Liver (tissue), 9 donors: ENCODE data around the gene MTFR1L. TPM values are rescaled to one million over a fixed set of nuclear protein-coding genes. Genes with fewer than 3 reads are reported as not detected.

Experiments used
- DNase-seq: peaks from one replicate; pipeline ENCODE4 v3.0.0-alpha.2; 2017; ENCODE audit warnings: low spot score
- H3K27ac ChIP-seq, 2 donors: one replicate each; pipeline ENCODE4 v1.7.0; 2013; ENCODE audit warnings: inconsistent platforms in 2 of 2, low read length in 2 of 2, control low read depth in 1 of 2, low read depth in 1 of 2, mild to moderate bottlenecking in 1 of 2
- H3K27me3 ChIP-seq, 4 donors: one replicate each; pipeline versions ENCODE4 v1.6.1 to v1.7.0; 2013; ENCODE audit warnings: low read length in 3 of 4, inconsistent platforms in 1 of 4, mild to moderate bottlenecking in 1 of 4, moderate library complexity in 1 of 4; ENCODE audit not compliant: control insufficient read depth in 4 of 4, insufficient read depth in 4 of 4
- H3K36me3 ChIP-seq, 4 donors: one replicate each; pipeline versions ENCODE4 v1.6.1 to v1.7.0; 2013; ENCODE audit warnings: low read length in 3 of 4, mild to moderate bottlenecking in 3 of 4, low read depth in 1 of 4, moderate library complexity in 1 of 4; ENCODE audit not compliant: control insufficient read depth in 4 of 4, insufficient read depth in 3 of 4
- H3K4me1 ChIP-seq, 4 donors: one replicate each; pipeline versions ENCODE4 v1.6.1 to v1.7.0; 2013; ENCODE audit warnings: low read length in 3 of 4, mild to moderate bottlenecking in 3 of 4, moderate library complexity in 1 of 4; ENCODE audit not compliant: control insufficient read depth in 4 of 4, insufficient read depth in 4 of 4
- H3K4me3 ChIP-seq, 3 donors: one replicate each; pipeline versions ENCODE4 v1.6.1 to v1.7.0; 2013; ENCODE audit warnings: low read length in 3 of 3, control low read depth in 1 of 3, low read depth in 1 of 3, mild to moderate bottlenecking in 1 of 3
- H3K9ac ChIP-seq, 2 donors: one replicate each; pipeline ENCODE4 v1.7.0; 2013; ENCODE audit warnings: low read length in 2 of 2, mild to moderate bottlenecking in 2 of 2, moderate library complexity in 2 of 2, control low read depth in 1 of 2, low read depth in 1 of 2
- H3K9me3 ChIP-seq, 4 donors: one replicate each; pipeline versions ENCODE4 v1.6.1 to v1.7.0; 2013; ENCODE audit warnings: low read length in 3 of 4; ENCODE audit not compliant: control insufficient read depth in 4 of 4
- FOXA1 ChIP-seq: IDR thresholded peaks from 2 replicates; pipeline ENCODE4 v1.6.1; 2016; ENCODE audit warnings: antibody characterized with exemption
- FOXA2 ChIP-seq: IDR thresholded peaks from 2 replicates; pipeline ENCODE4 v1.6.1; 2016; ENCODE audit warnings: antibody characterized with exemption
- GABPA ChIP-seq, 2 donors: IDR thresholded peaks in 1 of 2; conservative IDR thresholded peaks in 1 of 2; 2 replicates each; pipeline ENCODE4 v1.6.1; 2016; ENCODE audit warnings: antibody characterized with exemption in 2 of 2, mild to moderate bottlenecking in 1 of 2, moderate library complexity in 1 of 2
- HNF4A ChIP-seq, 2 donors: conservative IDR thresholded peaks; 2 replicates each; pipeline ENCODE4 v1.6.1; 2016; ENCODE audit warnings: antibody characterized with exemption in 2 of 2, mild to moderate bottlenecking in 2 of 2
- HNF4G ChIP-seq: IDR thresholded peaks from 2 replicates; pipeline ENCODE4 v1.6.1; 2016; ENCODE audit warnings: antibody characterized with exemption
- JUND ChIP-seq, 2 donors: IDR thresholded peaks; 2 replicates each; pipeline ENCODE4 v1.6.1; 2016; ENCODE audit warnings: antibody characterized with exemption in 2 of 2
- NR2F2 ChIP-seq: IDR thresholded peaks from 2 replicates; pipeline ENCODE4 v1.6.1; 2016; ENCODE audit warnings: antibody characterized with exemption
- RAD21 ChIP-seq, 2 donors: IDR thresholded peaks; 2 replicates each; pipeline ENCODE4 v1.6.1; 2016; ENCODE audit warnings: antibody characterized with exemption in 2 of 2, mild to moderate bottlenecking in 2 of 2
- REST ChIP-seq: IDR thresholded peaks from 2 replicates; pipeline ENCODE4 v1.6.1; 2016; ENCODE audit warnings: antibody characterized with exemption, mild to moderate bottlenecking
- RXRA ChIP-seq, 2 donors: IDR thresholded peaks; 2 replicates each; pipeline ENCODE4 v1.6.1; 2017 to 2018; ENCODE audit warnings: antibody characterized with exemption in 2 of 2, mild to moderate bottlenecking in 1 of 2
- SP1 ChIP-seq: IDR thresholded peaks from 2 replicates; pipeline ENCODE4 v1.6.1; 2018; ENCODE audit warnings: antibody characterized with exemption, mild to moderate bottlenecking
- TAF1 ChIP-seq: conservative IDR thresholded peaks from 2 replicates; pipeline ENCODE4 v1.6.1; 2016; ENCODE audit warnings: antibody characterized with exemption, mild to moderate bottlenecking
- YY1 ChIP-seq: IDR thresholded peaks from 2 replicates; pipeline ENCODE4 v1.6.1; 2016; ENCODE audit warnings: antibody characterized with exemption, mild to moderate bottlenecking
- WGBS: extraction: QIAGEN DNeasy Blood & Tissue Kit; methylation state at CpG from one replicate; pipeline ENCODE4 v1.1.7; 2013; 5-methylcytosine and 5-hydroxymethylcytosine counted together
- polyA plus RNA-seq, 2 donors: library from polyadenylated mRNA; stranded (reverse) in 1 of 2; unstranded in 1 of 2; fragments of 200-250 nt in 1 of 2; fragments of >200 nt in 1 of 2; fragmentation: Nextera tagmentation in 1 of 2; extraction: Ambion mirVana in 1 of 2; gene quantifications; one replicate each; pipeline versions ENCODE4 v1.2.1 to v1.2.3, GENCODE V29; 2013 to 2015
- total RNA-seq, 2 donors: library from RNA; depleted of rRNA; stranded (reverse); fragments of >200 nt; gene quantifications; one replicate each; pipeline ENCODE4 v1.2.3, GENCODE V29; 2014
- TF ChIP-seq, protein P1 (sequence below): IDR thresholded peaks from 2 replicates; pipeline ENCODE4 v1.6.1; 2016; ENCODE audit warnings: antibody characterized with exemption
- TF ChIP-seq, protein P2 (sequence below): fragments of 150-350 bp; IDR thresholded peaks from 2 replicates; pipeline ENCODE4 v1.5.1; 2017; ENCODE audit warnings: improper control_type of control experiment, low read depth, low read length; ENCODE audit not compliant: missing input control
- TF ChIP-seq, protein P3 (sequence below): IDR thresholded peaks from 2 replicates; pipeline ENCODE4 v1.6.1; 2016; ENCODE audit warnings: antibody characterized with exemption
- TF ChIP-seq, protein P4 (sequence below): IDR thresholded peaks from 2 replicates; pipeline ENCODE4 v1.6.1; 2016; ENCODE audit warnings: antibody characterized with exemption
- donor health status: healthy.
- donor health status: healthy.
- donor health status: healthy.
- donor health status: healthy.
- donor health status: healthy.

MTFR1L gene
- total RNA-seq (10 to 100 TPM; 22.5 to 48.4 TPM), polyA plus RNA-seq (10 to 100 TPM; 33.4 to 47.1 TPM)

DNA sequence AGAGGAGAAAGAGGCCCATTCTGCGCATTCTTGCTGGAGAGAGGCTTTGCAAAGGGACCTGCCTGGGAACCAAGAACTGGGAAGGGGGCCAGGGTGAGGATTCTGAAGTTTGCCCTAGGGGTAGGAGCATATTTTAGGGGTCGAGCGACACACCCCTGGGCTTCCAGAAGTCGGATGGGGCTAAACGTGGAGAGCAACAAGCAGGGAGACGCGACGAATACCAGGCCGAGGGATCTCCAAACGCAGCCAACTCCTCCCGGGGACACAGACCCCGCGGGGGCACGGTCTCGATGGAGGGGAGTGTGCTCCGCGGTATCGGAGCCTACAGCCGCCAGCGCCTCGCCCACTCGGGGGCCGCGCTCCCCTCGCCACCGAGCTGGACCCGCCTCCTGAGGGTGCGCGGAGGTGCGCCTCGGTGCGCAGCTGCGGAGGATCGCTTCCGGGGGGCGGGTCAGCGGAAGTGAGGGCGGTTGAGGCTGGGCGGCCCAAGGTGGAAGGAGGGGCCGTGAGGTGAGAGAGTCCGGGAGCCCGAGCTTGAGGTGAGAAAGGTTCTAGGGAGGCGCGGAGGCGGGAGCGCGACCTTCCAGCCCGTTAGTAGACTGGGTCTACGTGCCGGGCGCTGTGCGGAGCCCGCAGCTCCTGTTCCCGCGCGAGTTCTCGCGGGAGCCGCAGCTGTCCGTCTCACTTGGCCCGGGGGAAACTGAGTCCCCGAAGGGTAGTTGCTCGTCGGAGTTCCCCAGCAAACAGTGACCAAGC, at the start of gene MTFR1L:
MTFR1L (plus strand) TSS at position 464 of the 756 bp plus-strand sequence. CDS start 3,151 bp downstream, outside the sequence.
- Histone ChIP-seq H3K27me3 (no peaks in the 10 kb centered on the region), H3K4me1 (peaks cover 13 to 41% (median 31%) of the 10 kb centered on the region in 4 donors), H3K36me3 (peaks cover 0 to 5% (median 2%) of the 10 kb centered on the region in 4 donors), H3K9ac (peak within 1 kb of the TSS; percentile 66 to 93), H3K4me3 (peak within 1 kb of the TSS; percentile 77 to 93 (median 83)), H3K9me3 (no peaks in the 10 kb centered on the region), H3K27ac (peak within 1 kb of the TSS; percentile 93 to 99)
- TF ChIP-seq JUND (IDR thresholded peaks at IDR 0.05): no peak
- peak in 1 of 2 donors; percentile 41 for TF ChIP-seq RAD21 (IDR thresholded peaks at IDR 0.05)
- TF ChIP-seq FOXA2: no peak
- TF ChIP-seq GABPA (IDR thresholded peaks at IDR 0.05 in 1 of 2, conservative IDR thresholded peaks at IDR 0.05 in 1 of 2): peak in 1 of 2 donors; percentile 92
- TF ChIP-seq REST: peak; percentile 63
- TF ChIP-seq SP1: peak; percentile 49
- TF ChIP-seq RXRA (IDR thresholded peaks at IDR 0.05): peak; percentile 42 to 60
- TF ChIP-seq HNF4G: no peak
- no peak for TF ChIP-seq TAF1
- TF ChIP-seq HNF4A (conservative IDR thresholded peaks at IDR 0.05): no peak
- TF ChIP-seq, protein P1, sequence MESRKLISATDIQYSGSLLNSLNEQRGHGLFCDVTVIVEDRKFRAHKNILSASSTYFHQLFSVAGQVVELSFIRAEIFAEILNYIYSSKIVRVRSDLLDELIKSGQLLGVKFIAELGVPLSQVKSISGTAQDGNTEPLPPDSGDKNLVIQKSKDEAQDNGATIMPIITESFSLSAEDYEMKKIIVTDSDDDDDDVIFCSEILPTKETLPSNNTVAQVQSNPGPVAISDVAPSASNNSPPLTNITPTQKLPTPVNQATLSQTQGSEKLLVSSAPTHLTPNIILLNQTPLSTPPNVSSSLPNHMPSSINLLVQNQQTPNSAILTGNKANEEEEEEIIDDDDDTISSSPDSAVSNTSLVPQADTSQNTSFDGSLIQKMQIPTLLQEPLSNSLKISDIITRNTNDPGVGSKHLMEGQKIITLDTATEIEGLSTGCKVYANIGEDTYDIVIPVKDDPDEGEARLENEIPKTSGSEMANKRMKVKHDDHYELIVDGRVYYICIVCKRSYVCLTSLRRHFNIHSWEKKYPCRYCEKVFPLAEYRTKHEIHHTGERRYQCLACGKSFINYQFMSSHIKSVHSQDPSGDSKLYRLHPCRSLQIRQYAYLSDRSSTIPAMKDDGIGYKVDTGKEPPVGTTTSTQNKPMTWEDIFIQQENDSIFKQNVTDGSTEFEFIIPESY: peak; percentile 98
- TF ChIP-seq, protein P2, sequence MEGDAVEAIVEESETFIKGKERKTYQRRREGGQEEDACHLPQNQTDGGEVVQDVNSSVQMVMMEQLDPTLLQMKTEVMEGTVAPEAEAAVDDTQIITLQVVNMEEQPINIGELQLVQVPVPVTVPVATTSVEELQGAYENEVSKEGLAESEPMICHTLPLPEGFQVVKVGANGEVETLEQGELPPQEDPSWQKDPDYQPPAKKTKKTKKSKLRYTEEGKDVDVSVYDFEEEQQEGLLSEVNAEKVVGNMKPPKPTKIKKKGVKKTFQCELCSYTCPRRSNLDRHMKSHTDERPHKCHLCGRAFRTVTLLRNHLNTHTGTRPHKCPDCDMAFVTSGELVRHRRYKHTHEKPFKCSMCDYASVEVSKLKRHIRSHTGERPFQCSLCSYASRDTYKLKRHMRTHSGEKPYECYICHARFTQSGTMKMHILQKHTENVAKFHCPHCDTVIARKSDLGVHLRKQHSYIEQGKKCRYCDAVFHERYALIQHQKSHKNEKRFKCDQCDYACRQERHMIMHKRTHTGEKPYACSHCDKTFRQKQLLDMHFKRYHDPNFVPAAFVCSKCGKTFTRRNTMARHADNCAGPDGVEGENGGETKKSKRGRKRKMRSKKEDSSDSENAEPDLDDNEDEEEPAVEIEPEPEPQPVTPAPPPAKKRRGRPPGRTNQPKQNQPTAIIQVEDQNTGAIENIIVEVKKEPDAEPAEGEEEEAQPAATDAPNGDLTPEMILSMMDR: no peak
- TF ChIP-seq, protein P3, sequence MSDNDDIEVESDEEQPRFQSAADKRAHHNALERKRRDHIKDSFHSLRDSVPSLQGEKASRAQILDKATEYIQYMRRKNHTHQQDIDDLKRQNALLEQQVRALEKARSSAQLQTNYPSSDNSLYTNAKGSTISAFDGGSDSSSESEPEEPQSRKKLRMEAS: no peak
- TF ChIP-seq FOXA1: peak; percentile 28
- TF ChIP-seq, protein P4, sequence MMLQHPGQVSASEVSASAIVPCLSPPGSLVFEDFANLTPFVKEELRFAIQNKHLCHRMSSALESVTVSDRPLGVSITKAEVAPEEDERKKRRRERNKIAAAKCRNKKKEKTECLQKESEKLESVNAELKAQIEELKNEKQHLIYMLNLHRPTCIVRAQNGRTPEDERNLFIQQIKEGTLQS: no peak
- TF ChIP-seq NR2F2: no peak
- TF ChIP-seq YY1: peak; percentile 65
- DNase-seq: peak; percentile 90
- under 1% methylated on average over 64 of the region's 64 CpGs for WGBS
